Hepatocyte (in vitro differentiated cells): ENCODE data around the gene EPHB2. TPM values are rescaled to one million over a fixed set of nuclear protein-coding genes. Genes with fewer than 3 reads are reported as not detected.
"Not testable (repeated sequence)": the region's sequence is repeated elsewhere in the genome, so short reads cannot be mapped to it uniquely, and the experiment has no call there.

Source experiments
- DNase-seq: peaks from one replicate; pipeline ENCODE4 v3.0.0-alpha.2; 2016; ENCODE audit warnings: low spot score
- H2AFZ ChIP-seq: fragments of 200-600 bp; sonication (generic); 2 replicates; pipeline ENCODE4 v1.6.0; 2016; ENCODE audit warnings: antibody characterized with exemption, mild to moderate bottlenecking
- H3K27ac ChIP-seq: fragments of 200-600 bp; sonication (generic); 2 replicates; pipeline ENCODE4 v1.5.1; 2016; ENCODE audit warnings: mild to moderate bottlenecking
- H3K27me3 ChIP-seq: fragments of 200-600 bp; sonication (generic); 2 replicates; pipeline ENCODE4 v1.6.1; 2016
- H3K36me3 ChIP-seq: fragments of 200-600 bp; sonication (generic); replicated peaks from 2 replicates; pipeline ENCODE4 v1.5.1; 2016; ENCODE audit warnings: low read depth; ENCODE audit not compliant: insufficient read depth
- H3K4me1 ChIP-seq: fragments of 200-600 bp; sonication (generic); 2 replicates; pipeline ENCODE4 v1.5.1; 2016; ENCODE audit warnings: mild to moderate bottlenecking, moderate library complexity; ENCODE audit not compliant: insufficient read depth
- H3K4me2 ChIP-seq: fragments of 200-600 bp; sonication (generic); 2 replicates; pipeline ENCODE4 v1.6.0; 2016
- H3K4me3 ChIP-seq: fragments of 200-600 bp; sonication (generic); 2 replicates; pipeline ENCODE4 v1.5.1; 2016; ENCODE audit warnings: mild to moderate bottlenecking
- H3K79me2 ChIP-seq: fragments of 200-600 bp; sonication (generic); 2 replicates; pipeline ENCODE4 v1.6.0; 2017; ENCODE audit warnings: mild to moderate bottlenecking
- H3K9me2 ChIP-seq: fragments of 200-600 bp; sonication (generic); replicated peaks from 2 replicates; pipeline ENCODE4 v1.6.0; 2017; ENCODE audit warnings: mild to moderate bottlenecking; ENCODE audit not compliant: insufficient read depth
- H3K9me3 ChIP-seq: fragments of 200-600 bp; sonication (generic); 2 replicates; pipeline ENCODE4 v1.5.1; 2016; ENCODE audit warnings: low read depth, mild to moderate bottlenecking
- H4K20me1 ChIP-seq: fragments of 200-600 bp; sonication (generic); 2 replicates; pipeline ENCODE4 v1.6.0; 2016; ENCODE audit warnings: mild to moderate bottlenecking; ENCODE audit not compliant: insufficient read depth, poor library complexity, severe bottlenecking
- EZH2 ChIP-seq: fragments of 200-600 bp; sonication (generic); IDR thresholded peaks from 2 replicates; pipeline ENCODE4 v1.6.1; 2016; ENCODE audit warnings: antibody characterized with exemption, mild to moderate bottlenecking, borderline replicate concordance
- EZH2phosphoT487 ChIP-seq: fragments of 200-600 bp; sonication (generic); IDR thresholded peaks from one replicate; pipeline ENCODE4 v1.6.1; 2018; ENCODE audit warnings: antibody characterized with exemption, mild to moderate bottlenecking, low read depth, moderate library complexity; ENCODE audit not compliant: unreplicated experiment, severe bottlenecking
- WGBS: methylation state at CpG from one replicate; pipeline ENCODE4 v1.1.6; 2016; ENCODE audit warnings: low lambda C conversion rate; ENCODE audit errors: missing lambda C conversion rate; 5-methylcytosine and 5-hydroxymethylcytosine counted together
- polyA plus RNA-seq: library from polyadenylated mRNA; unstranded; fragments of >200 nt; fragmentation: Nextera tagmentation; extraction: Ambion mirVana; gene quantifications from 2 replicates; pipeline ENCODE4 v1.2.1, GENCODE V29; 2016
- total RNA-seq: library from RNA; depleted of rRNA; stranded (reverse); fragments of >200 nt; gene quantifications from 2 replicates; pipeline ENCODE4 v1.2.3, GENCODE V29; 2014
- TF ChIP-seq, protein P1 (sequence below): fragments of 200-600 bp; sonication (generic); IDR thresholded peaks from 2 replicates; pipeline ENCODE4 v1.5.1; 2016; ENCODE audit warnings: antibody characterized with exemption, mild to moderate bottlenecking; ENCODE audit not compliant: poor library complexity

Gene EPHB2
- total and polyA plus RNA-seq, 2 experiments from 2014 or later = 17.2 to 18.3 TPM

DNA sequence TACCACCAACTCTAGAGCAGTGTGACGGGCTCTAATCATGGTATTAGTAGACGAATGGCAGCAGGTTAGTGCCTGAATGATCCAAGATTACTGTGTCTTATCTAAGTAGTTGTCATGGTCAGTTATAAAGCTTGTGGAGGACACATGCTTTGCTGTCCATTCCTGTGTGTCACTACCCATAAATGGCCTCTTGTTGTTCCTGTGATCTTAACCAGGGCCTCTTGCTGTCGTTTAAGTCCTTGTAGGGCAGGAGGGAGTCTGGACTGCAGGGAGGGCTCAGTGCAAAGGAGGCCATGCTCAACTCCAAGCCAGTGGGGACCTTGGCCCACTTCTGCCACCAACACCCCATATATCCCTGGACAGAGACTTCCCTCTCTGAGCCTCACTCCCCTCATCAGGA lies 130.5 kb downstream of the EPHB2 start:
- H3K27ac ChIP-seq = no peak overlapping the region
- TF ChIP-seq, protein P1, sequence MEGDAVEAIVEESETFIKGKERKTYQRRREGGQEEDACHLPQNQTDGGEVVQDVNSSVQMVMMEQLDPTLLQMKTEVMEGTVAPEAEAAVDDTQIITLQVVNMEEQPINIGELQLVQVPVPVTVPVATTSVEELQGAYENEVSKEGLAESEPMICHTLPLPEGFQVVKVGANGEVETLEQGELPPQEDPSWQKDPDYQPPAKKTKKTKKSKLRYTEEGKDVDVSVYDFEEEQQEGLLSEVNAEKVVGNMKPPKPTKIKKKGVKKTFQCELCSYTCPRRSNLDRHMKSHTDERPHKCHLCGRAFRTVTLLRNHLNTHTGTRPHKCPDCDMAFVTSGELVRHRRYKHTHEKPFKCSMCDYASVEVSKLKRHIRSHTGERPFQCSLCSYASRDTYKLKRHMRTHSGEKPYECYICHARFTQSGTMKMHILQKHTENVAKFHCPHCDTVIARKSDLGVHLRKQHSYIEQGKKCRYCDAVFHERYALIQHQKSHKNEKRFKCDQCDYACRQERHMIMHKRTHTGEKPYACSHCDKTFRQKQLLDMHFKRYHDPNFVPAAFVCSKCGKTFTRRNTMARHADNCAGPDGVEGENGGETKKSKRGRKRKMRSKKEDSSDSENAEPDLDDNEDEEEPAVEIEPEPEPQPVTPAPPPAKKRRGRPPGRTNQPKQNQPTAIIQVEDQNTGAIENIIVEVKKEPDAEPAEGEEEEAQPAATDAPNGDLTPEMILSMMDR = no peak
- TF ChIP-seq EZH2 = no peak
- no peak for TF ChIP-seq EZH2phosphoT487
- no peaks in the 10 kb centered on the region for H3K9me3 ChIP-seq
- 58% methylated on average over 3 of the region's 3 CpGs for WGBS
- H3K27me3 ChIP-seq = no peaks in the 10 kb centered on the region
- peaks cover 12% of the 10 kb centered on the region for H3K4me1 ChIP-seq
- H3K4me3 ChIP-seq = no peak overlapping the region
- no peak overlapping the region for H2AFZ ChIP-seq
- DNase-seq = no peak
- H3K9me2 ChIP-seq = no peaks in the 10 kb centered on the region
- H3K36me3 ChIP-seq = no peaks in the 10 kb centered on the region
- H3K4me2 ChIP-seq = no peak overlapping the region
- H3K79me2 ChIP-seq = no peaks in the 10 kb centered on the region
- no peaks in the 10 kb centered on the region for H4K20me1 ChIP-seq

DNA sequence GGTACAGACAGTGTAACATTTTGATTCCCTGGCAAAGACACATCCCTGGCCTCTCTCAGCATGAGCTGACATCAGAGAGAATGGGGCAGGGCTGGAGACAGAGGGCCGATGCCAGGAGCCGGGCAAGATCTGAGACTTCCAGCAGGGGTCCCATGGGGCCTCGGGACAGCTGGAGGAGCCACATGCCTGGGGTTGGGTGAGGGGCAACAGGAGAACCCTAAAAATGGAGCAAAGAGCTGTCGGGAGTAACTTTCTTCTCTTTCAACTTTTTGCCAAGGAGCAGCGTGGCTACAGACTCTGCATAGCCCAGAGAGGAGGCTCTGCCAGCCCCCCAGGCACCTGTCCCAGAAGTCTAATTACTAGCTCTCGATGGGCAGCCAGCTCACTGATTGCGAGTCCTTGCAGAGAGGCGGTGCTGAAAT lies 131.2 kb downstream of the EPHB2 start:
- Histone ChIP-seq H3K36me3 (no peaks in the 10 kb centered on the region), H2AFZ (no peak overlapping the region), H3K4me1 (peaks cover 6% of the 10 kb centered on the region), H3K4me3 (no peak overlapping the region), H3K9me3 (no peaks in the 10 kb centered on the region), H3K27me3 (no peaks in the 10 kb centered on the region), H4K20me1 (no peaks in the 10 kb centered on the region), H3K9me2 (no peaks in the 10 kb centered on the region), H3K79me2 (no peaks in the 10 kb centered on the region), H3K27ac (no peak overlapping the region), H3K4me2 (no peak overlapping the region)
- TF ChIP-seq, protein P1 = no peak
- TF ChIP-seq EZH2 (no peak), EZH2phosphoT487 (no peak)
- WGBS = 88% methylated on average over 8 of the region's 8 CpGs
- DNase-seq = no peak

DNA sequence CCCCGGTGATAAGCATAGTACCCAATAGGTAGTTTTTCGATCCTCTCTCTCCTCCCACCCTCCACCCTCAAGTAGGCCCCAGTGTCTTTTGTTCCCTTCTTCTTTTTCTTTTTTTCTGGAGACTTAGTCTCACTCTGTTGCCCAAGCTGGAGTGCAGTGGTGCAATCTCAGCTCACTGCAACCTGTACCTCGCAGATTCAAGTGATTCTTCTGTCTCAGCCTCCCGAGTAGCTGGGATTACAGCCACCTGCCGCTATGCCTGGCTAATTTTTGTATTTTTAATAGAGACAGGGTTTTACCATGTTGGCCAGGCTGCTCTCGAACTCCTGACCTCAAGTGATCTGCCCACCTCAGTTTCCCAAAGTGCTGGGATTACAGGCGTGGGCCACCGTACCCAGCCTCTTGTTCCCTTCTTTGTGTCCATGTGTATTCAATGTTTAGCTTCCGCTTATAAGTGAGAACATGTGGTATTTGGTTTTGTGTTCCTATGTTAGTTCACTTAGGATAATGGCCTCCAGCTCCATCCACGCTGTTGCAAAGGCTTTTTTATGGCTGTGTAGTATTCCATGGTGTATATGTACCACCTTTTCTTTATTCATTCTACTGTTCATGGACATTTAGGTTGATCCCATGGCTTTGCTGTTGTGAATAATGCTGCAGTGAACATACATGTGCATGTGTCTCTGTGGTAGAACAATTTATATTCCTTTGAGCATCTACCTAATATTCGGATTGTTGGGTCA lies 133.0 kb downstream of the EPHB2 start:
- not testable (repeated sequence) for H4K20me1 ChIP-seq, H3K9me3 ChIP-seq, H3K79me2 ChIP-seq, H3K4me1 ChIP-seq, H3K36me3 ChIP-seq, H3K4me2 ChIP-seq, DNase-seq, H3K9me2 ChIP-seq, H3K27ac ChIP-seq, H3K27me3 ChIP-seq, H2AFZ ChIP-seq, H3K4me3 ChIP-seq
- 88% methylated on average over 11 of the region's 11 CpGs for WGBS

DNA sequence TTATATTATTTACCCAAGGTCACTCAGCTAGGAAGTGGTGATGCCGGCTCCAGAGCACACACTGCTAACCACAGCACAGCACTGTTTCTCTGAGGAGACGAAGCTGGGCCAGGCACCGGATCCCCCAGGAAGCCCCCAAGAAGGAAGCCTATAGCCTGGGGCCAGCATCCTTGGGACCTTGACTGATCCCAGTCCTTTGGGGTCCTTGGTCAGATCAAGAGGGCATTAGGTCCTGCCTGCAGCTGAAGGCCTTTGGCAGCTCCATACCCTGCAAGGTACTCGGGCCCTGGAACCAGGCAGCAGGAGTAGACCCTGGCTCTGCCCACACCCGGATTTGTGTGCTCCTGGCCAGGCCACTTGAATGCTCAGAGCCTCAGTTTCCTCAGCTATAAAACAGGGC lies 134.0 kb downstream of the EPHB2 start:
- H2AFZ ChIP-seq = no peak overlapping the region
- WGBS = 89% methylated on average over 5 of the region's 5 CpGs

More for the DNA sequence above, 134.0 kb downstream of the EPHB2 start:
- no peaks in the 10 kb centered on the region for H3K9me2 ChIP-seq
- H3K27me3 ChIP-seq = no peaks in the 10 kb centered on the region
- no peak overlapping the region for H3K27ac ChIP-seq
- no peak overlapping the region for H3K4me2 ChIP-seq
- H3K36me3 ChIP-seq = no peaks in the 10 kb centered on the region
- H3K79me2 ChIP-seq = no peaks in the 10 kb centered on the region
- peaks cover 6% of the 10 kb centered on the region for H3K4me1 ChIP-seq
- H4K20me1 ChIP-seq = no peaks in the 10 kb centered on the region
- H3K9me3 ChIP-seq = no peaks in the 10 kb centered on the region
- DNase-seq = no peak
- H3K4me3 ChIP-seq = no peak overlapping the region
- TF ChIP-seq EZH2 (no peak), EZH2phosphoT487 (no peak)
- TF ChIP-seq, protein P1 = no peak
